Thyroid gland (tissue), 4 donors: Measurements from ENCODE around the gene TM7SF3. TPM values are rescaled to one million over a fixed set of nuclear protein-coding genes. Genes with fewer than 3 reads are reported as not detected.
"Not testable (repeated sequence)": the region's sequence is repeated elsewhere in the genome, so short reads cannot be mapped to it uniquely, and the experiment has no call there.

Source experiments
- DNase-seq, 2 donors: peaks; one replicate each; pipeline ENCODE4 v3.0.0-alpha.2; 2019
- H3K27ac ChIP-seq, 3 donors: fragments of 200-600 bp; sonication (generic); 1 replicate in 2 of 3; 2 replicates in 1 of 3; pipeline ENCODE4 v1.5.1; 2016 to 2019; ENCODE audit warnings: mild to moderate bottlenecking in 1 of 3, moderate library complexity in 1 of 3
- H3K27me3 ChIP-seq: fragments of 200-600 bp; sonication (generic); one replicate; pipeline ENCODE4 v1.5.1; 2019
- H3K36me3 ChIP-seq, 2 donors: fragments of 200-600 bp; sonication (generic); one replicate each; pipeline ENCODE4 v1.5.1; 2016 to 2019
- H3K4me1 ChIP-seq, 2 donors: fragments of 200-600 bp; sonication (generic); one replicate each; pipeline ENCODE4 v1.5.1; 2017 to 2019
- H3K4me3 ChIP-seq, 3 donors: fragments of 200-600 bp; sonication (generic); replicated peaks in 1 of 3; 1 replicate in 2 of 3; 2 replicates in 1 of 3; pipeline ENCODE4 v1.5.1; 2016; ENCODE audit warnings: mild to moderate bottlenecking in 1 of 3
- H3K9me3 ChIP-seq: fragments of 200-600 bp; sonication (generic); one replicate; pipeline ENCODE4 v1.5.1; 2017
- CTCF ChIP-seq, 6 experiments: fragments of 200-600 bp in 3 of 6; fragments of 450-650 bp in 3 of 6; sonication (generic) in 3 of 6; IDR thresholded peaks; one replicate each; pipeline ENCODE4 v1.5.1; 2016 to 2019; ENCODE audit warnings: antibody characterized with exemption in 6 of 6, mild to moderate bottlenecking in 2 of 6, inconsistent platforms in 1 of 6, moderate library complexity in 1 of 6
- POLR2A ChIP-seq, 2 donors: fragments of 450-650 bp; IDR thresholded peaks; one replicate each; pipeline ENCODE4 v1.6.1; 2017; ENCODE audit warnings: antibody characterized with exemption in 2 of 2, mild to moderate bottlenecking in 2 of 2, moderate library complexity in 1 of 2
- WGBS, 2 donors: methylation state at CpG; one replicate each; pipeline ENCODE4 v1.1.5; 2017; 5-methylcytosine and 5-hydroxymethylcytosine counted together
- intact Hi-C: fragments of 100-400 bp; cut with DNase I; formaldehyde crosslinking; loops from one replicate; pipeline ENCODE4 v1.15.1; 2023
- total RNA-seq, 4 donors: library from RNA; depleted of rRNA; stranded (reverse); fragments of >200 nt; gene quantifications; one replicate each; pipeline ENCODE4 v1.2.3, GENCODE V29; 2016

The TM7SF3 gene
- total RNA-seq, 4 donors from 2014 or later: 69.7 to 213 (median 76.8) TPM

DNA sequence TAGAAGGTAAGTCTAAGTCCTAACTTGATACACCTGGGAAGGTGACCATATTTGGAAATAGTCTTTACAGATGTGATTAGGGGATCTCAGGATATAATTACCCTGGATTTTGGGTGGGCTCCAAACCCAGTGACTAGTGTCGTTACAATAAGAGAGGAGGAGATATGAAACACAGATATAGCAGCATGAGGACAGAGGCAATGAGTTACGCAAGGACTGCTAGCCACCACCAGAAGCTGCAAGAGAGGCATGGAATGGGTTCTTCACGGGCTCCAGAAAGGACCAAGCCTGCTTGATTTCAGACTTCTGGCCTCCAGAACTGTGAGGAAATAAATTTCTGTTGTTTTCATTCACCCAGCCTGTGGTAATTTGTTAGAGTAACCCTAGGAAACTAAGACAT lies 47.3 kb downstream of the TM7SF3 start:
- no peak for DNase-seq
- Histone ChIP-seq H3K27me3 (no peaks in the 10 kb centered on the region), H3K4me1 (no peaks in the 10 kb centered on the region), H3K9me3 (no peaks in the 10 kb centered on the region), H3K36me3 (peaks cover 0 to 11% of the 10 kb centered on the region in 2 donors), H3K4me3 (no peak overlapping the region), H3K27ac (no peak overlapping the region)
- intact Hi-C loops: no loop called here
- WGBS, 2 donors: 94 to 97% methylated on average over 3 of the region's 3 CpGs
- no peak for TF ChIP-seq POLR2A (IDR thresholded peaks at IDR 0.05)
- TF ChIP-seq CTCF (IDR thresholded peaks at IDR 0.05): no peak

GRCh38 chr12:26963413-26963812 lies 50.8 kb downstream of the TM7SF3 start:
- TF ChIP-seq CTCF (IDR thresholded peaks at IDR 0.05) (no peak), POLR2A (IDR thresholded peaks at IDR 0.05) (no peak)
- H3K36me3 ChIP-seq: peaks cover 0 to 6% of the 10 kb centered on the region in 2 donors
- 89 to 97% methylated on average over 1 of the region's 1 CpG for WGBS, 2 donors
- no peak overlapping the region for H3K4me3 ChIP-seq
- no peak for DNase-seq
- H3K4me1 ChIP-seq: peaks cover 9 to 21% of the 10 kb centered on the region in 2 donors
- no peaks in the 10 kb centered on the region for H3K9me3 ChIP-seq
- H3K27ac ChIP-seq: no peak overlapping the region
- H3K27me3 ChIP-seq: no peaks in the 10 kb centered on the region
- intact Hi-C loops: no loop called here

GRCh38 chr12:26961803-26962202 lies 52.4 kb downstream of the TM7SF3 start:
- 93 to 95% methylated on average over 1 of the region's 1 CpG for WGBS, 2 donors
- H3K36me3 ChIP-seq: peaks cover under 1 to 13% of the 10 kb centered on the region in 2 donors
- intact Hi-C loops: no loop called here
- no peaks in the 10 kb centered on the region for H3K27me3 ChIP-seq
- H3K27ac ChIP-seq: peak overlapping the region in 1 of 3 donors; percentile 11
- TF ChIP-seq POLR2A (IDR thresholded peaks at IDR 0.05) (no peak), CTCF (IDR thresholded peaks at IDR 0.05) (no peak)
- no peaks in the 10 kb centered on the region for H3K9me3 ChIP-seq
- no peak overlapping the region for H3K4me3 ChIP-seq
- H3K4me1 ChIP-seq: peaks cover 9 to 21% of the 10 kb centered on the region in 2 donors
- DNase-seq: no peak

GRCh38 chr12:26961391-26961790 lies 52.8 kb downstream of the TM7SF3 start:
- intact Hi-C loops: not testable (repeated sequence)

DNA sequence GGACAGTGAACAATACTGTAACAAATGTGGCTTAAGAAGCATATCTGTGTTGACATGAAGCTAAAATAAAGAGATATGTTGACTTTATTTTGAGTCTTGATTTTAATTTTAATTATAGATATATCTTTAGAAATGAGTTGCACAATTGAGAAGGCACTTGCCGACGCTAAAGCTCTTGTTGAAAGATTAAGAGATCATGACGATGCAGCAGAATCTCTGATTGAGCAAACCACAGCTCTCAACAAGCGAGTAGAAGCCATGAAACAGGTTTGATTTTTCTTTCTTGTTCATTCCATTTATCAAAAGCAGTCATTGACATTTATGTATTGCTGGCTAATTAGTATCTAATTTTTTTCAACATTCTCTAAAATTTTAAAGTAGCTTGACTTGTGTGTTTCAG lies 60.2 kb downstream of the TM7SF3 start:
- DNase-seq: no peak
- WGBS, 2 donors: 26 to 48% methylated on average over 4 of the region's 4 CpGs
- Histone ChIP-seq H3K4me1 (peaks cover 4 to 16% of the 10 kb centered on the region in 2 donors), H3K9me3 (no peaks in the 10 kb centered on the region), H3K27me3 (no peaks in the 10 kb centered on the region), H3K4me3 (no peak overlapping the region), H3K36me3 (peaks cover 5 to 11% of the 10 kb centered on the region in 2 donors), H3K27ac (peak overlapping the region in 2 of 3 donors; percentile 12 to 51)
- TF ChIP-seq POLR2A (IDR thresholded peaks at IDR 0.05) (no peak), CTCF (IDR thresholded peaks at IDR 0.05) (no peak)
- intact Hi-C loops: no loop called here

More at GRCh38 chr12:26961391-26961790, 52.8 kb downstream of the TM7SF3 start:
- DNase-seq: peak in 1 of 2 donors; percentile 44
- Histone ChIP-seq H3K36me3 (peaks cover 5 to 17% of the 10 kb centered on the region in 2 donors), H3K4me1 (peaks cover 9 to 21% of the 10 kb centered on the region in 2 donors), H3K27ac (peak overlapping the region in 1 of 3 donors; percentile 11)
- H3K27me3 ChIP-seq, H3K9me3 ChIP-seq, H3K4me3 ChIP-seq: not testable (repeated sequence)
- whole genome bisulfite sequencing, 2 donors: 80% methylated on average over 7 of the region's 7 CpGs
